SK-N-MC (cell line): ENCODE results near the gene TLR2.

Experiments used
- EZH2 ChIP-seq: fragments of 200-600 bp; sonication (generic); IDR thresholded peaks from one replicate; pipeline ENCODE4 v1.6.1; 2017; ENCODE audit warnings: antibody characterized with exemption
- FOXP2 ChIP-seq: optimal IDR thresholded peaks from 2 replicates; pipeline ENCODE3; 2011; ENCODE audit warnings: mild to moderate bottlenecking, moderate library complexity; ENCODE audit not compliant: insufficient read depth; ENCODE audit errors: extremely low read length, control extremely low read depth
- POLR2AphosphoS5 ChIP-seq: IDR thresholded peaks from 2 replicates; pipeline ENCODE4 v1.6.1; 2012; ENCODE audit warnings: mild to moderate bottlenecking, low read depth, low read length, borderline replicate concordance

GRCh38 chr4:153643406-153644383 lies 40.4 kb upstream of the TLR2 start:
- TF ChIP-seq EZH2 (no peak), POLR2AphosphoS5 (no peak), FOXP2 (no peak)
